ENCODE measurements around the gene RAPSN.

Gene RAPSN

DNA sequence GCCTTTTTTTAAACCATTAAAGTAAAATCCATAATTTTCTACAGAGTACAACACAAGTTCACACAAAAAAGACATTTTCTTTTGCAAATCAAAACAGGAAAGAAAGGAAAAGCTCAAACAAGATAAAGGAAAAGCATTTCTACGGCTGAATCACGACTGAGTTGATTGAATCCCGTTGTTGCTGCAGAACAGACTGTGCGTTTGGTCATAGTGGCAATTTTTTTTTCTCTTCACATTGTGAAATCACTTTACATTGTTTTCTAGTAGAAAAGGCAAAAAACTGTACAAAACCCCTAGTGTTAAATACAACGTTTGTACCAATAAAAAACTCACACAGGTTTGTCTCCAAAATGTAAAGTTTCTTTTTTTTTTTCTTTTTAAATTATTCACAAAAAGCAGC lies 17.3 kb upstream of the RAPSN start:
- DNase-seq (ENCODE audit: low read depth, low spot score), result no peak

DNA sequence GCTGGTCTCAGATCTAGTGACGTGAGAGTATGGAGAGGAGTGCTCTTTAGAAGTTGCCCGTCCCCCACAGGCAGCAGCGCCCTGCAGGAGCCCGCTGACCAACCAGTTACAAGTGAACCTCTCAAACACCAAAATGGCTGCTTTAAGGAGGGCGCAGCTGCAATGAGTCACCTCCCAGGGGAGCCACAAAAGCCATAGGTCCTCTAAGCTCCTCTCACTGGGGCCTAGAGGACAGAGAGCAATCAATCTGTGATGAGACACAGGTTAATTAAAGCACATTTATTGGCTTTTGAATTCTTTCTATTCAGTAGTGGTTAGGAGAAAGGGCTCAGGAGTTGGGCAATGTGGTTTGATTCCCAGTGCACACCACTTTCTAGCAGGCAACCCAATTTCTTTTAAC lies 15.5 kb upstream of the RAPSN start:
- DNase-seq (ENCODE audit: low read depth, low spot score), result peak; percentile 40

GRCh38 chr11:47461876-47462275 lies 12.9 kb upstream of the RAPSN start:
- DNase-seq (ENCODE audit: low read depth, low spot score), result no peak

DNA sequence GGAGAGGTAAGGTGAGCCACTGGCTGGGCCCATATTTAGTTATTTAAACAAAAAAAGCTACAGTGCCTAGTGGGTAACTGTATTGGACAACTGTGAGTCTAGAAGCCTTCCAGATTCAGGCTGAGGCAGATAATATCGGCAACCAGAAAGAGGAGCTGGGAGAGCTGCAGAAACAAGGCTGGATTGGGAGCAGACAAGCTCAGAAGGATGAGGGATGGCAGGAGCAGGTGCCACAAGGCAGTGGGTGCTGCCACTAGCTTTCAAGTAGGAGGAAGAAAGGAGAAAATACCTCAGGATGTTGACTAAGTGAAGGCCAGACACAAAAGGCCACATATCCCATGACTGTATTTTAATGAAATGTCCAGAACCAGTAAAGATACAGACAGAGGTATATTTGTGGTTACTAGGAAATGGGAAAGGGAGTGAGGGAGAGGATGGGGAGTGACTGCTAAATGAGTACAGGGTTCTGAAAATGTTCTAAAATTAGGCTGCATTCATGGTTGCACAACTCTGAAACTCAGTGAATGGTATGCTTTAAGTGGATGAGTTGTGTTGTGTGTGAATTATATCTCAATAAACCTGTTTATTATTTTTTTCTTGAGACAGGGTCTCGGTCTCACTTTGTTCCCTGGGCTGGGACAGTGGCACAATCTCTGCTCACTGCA lies 11.8 kb upstream of the RAPSN start:
- DNase-seq (ENCODE audit: low read depth, low spot score), result no peak

GRCh38 chr11:47454258-47454671 lies 5.3 kb upstream of the RAPSN start:
- DNase-seq (ENCODE audit: low read depth, low spot score), result peak; percentile 90

GRCh38 chr11:47453365-47453764 lies 4.4 kb upstream of the RAPSN start:
- no peak for DNase-seq (ENCODE audit: low read depth, low spot score)

DNA sequence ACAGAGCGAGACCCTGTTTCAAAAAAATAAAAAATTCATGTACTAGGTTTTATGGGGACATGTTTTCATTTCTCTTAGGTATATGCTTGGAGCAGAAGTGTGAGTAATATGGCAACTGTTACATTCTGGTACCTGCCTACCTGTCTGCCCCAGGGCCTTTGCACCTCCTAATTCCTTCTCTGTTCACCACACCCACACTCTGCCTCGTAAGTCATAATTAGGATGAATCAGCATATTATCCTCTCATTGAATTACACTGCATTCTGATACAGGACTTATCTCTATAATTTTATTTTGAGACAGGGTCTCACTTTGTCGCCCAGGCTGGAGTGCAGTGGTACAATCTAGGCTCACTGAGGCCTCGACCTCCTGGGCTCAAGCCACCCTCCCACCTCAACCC lies 3.1 kb upstream of the RAPSN start:
- DNase-seq (ENCODE audit: low read depth, low spot score), result no peak

GRCh38 chr11:47451436-47451835 lies 2.5 kb upstream of the RAPSN start:
- no peak for DNase-seq (ENCODE audit: low read depth, low spot score)

DNA sequence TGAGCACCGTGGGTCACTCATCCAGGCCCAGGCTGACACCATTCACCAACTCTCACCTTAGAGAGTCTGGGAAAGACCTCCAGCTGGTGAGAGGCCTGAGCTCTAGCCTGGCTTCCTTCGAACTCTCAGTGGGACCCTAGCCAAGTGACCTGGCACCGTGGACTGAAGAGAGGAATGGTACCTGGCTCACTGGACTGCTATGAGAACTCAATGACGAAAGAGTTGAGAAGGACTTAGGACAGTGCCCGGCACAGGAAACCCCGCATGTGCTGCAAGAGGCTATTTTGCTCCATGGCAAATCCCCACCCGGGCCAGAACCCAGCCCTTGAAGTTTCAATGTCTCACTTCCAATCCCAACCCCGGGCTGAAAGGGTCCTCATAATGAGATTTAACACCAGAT lies 605 bp upstream of the RAPSN start:
- no peak for DNase-seq (ENCODE audit: low read depth, low spot score)

DNA sequence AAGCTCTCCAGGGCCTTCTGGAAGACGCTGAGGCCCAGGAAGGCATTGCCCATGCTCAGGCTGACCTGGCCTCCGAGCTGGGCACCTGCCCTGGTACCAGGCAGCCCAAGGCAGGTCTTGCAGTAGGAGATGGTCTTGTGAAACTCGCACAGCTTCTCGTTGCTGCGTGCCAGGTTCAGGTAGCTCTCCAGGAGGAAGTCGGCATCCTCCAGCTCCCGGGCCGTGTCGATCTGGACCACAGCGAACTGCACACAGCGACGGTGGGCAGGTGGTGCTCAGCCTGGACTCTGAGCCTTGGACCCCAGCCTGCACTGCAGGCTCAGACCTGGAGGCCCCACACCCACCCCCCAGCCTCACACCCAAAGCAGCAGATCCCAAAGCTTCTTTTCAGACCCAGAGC lies 1.0 kb downstream of the RAPSN start:
- DNase-seq (ENCODE audit: low read depth, low spot score), result no peak

GRCh38 chr11:47446833-47447232 lies 2.1 kb downstream of the RAPSN start:
- no peak for DNase-seq (ENCODE audit: low read depth, low spot score)

DNA sequence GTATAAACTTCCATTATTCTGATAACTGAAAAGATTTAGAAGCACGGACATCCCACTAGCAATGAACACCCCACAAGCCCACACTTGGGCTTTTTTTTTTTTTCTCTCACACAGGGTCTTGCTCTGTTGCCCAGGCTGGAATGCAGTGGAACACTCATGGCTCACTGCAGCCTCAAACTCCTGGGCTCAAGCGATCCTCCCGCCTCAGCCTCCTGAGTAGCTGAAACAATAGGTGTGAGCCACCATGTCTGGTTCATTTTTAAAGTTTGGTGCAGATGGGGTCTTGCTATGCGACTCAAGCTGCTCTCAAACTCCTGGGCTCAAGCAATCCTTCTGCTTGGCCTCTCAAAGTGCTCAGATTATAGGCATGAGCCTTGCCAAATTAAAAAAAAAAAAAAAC lies 3.1 kb downstream of the RAPSN start:
- no peak for DNase-seq (ENCODE audit: low read depth, low spot score)

DNA sequence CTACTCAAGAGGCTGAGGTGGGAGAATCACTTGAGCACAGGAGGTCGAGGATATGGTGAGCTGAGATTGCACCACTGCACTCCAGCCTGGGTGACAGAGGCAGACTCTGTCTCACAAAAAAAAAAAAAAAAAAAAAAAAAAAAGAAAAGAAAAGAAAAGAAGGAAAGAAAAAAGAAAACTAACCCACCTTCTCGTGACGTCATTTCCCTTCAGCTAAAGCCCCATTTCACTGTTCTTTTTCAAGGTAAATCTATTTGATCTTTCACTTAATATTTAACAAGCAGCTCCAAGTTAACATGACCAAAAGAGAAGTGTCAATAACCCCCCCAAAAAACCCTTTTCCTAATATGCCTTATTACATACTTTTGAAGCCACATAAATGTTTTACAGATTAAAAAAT lies 5.1 kb downstream of the RAPSN start:
- no peak for DNase-seq (ENCODE audit: low read depth, low spot score)

DNA sequence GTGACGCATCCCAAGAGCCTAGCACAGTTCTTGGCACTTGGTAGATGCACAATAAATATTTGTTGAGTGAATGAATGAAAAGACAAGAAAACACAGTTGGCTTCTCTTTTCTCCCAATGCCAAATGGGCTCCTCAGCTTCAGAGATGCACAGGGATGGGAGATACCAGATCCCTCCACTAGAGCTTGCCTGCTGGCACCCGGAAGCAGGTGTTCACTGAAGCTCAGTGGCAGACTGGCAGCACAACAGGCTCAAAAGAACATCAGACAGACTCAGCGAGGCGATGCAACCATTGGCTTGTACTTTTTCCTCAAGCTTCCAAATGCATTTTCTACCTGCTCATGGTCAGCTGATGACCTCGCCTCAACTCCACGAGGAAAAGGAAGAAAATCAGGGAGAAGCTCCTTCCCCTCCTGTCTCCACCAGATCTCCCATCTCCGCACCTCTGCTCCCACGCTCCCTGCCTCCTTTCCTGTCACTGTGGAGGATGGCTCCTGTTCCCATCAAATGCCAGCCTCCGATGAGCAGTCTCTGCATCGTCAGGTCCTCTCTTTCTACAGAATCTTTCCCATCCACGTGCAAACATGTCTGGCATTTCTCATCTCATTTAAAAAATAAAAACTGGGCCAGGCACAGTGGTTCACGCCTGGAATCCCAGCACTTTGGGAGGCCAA lies 5.8 kb downstream of the RAPSN start:
- no peak for DNase-seq (ENCODE audit: low read depth, low spot score)

DNA sequence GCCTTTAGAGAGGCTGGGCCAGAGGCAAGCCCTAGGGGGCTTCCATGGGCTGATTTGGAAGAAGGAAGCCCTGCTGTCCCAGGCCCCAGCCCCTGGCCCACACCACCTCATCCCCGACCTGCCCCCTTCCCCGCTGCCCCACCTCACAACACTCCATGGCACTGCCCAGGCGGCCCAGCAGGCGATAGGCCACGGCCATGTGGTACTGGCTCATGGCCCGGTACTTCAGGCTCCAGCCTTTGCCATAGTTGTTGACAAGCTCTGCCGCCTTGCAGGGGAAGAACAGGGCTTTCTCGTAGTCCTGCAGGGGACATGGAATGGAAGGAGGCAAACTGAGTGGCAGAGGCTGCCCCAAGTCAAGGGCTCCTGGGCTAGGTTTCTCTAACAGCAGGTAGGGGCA lies 6.4 kb downstream of the RAPSN start:
- DNase-seq (ENCODE audit: low read depth, low spot score), result no peak

- DNase-seq (ENCODE audit: low read depth, low spot score), result no peak
Observed at GRCh38 chr11:47441421-47441820, 7.5 kb downstream of the RAPSN start.

- DNase-seq (ENCODE audit: low read depth, low spot score), result no peak
Observed at GRCh38 chr11:47440054-47440476, 8.9 kb downstream of the RAPSN start.

GRCh38 chr11:47438721-47439120 lies 10.2 kb downstream of the RAPSN start:
- DNase-seq (ENCODE audit: low read depth, low spot score), result no peak

- DNase-seq (ENCODE audit: low read depth, low spot score), result peak; percentile 56
Observed at GRCh38 chr11:47437746-47438418, 11.1 kb downstream of the RAPSN start.

GRCh38 chr11:47437218-47437745 lies 11.7 kb downstream of the RAPSN start:
- no peak for DNase-seq (ENCODE audit: low read depth, low spot score)

DNA sequence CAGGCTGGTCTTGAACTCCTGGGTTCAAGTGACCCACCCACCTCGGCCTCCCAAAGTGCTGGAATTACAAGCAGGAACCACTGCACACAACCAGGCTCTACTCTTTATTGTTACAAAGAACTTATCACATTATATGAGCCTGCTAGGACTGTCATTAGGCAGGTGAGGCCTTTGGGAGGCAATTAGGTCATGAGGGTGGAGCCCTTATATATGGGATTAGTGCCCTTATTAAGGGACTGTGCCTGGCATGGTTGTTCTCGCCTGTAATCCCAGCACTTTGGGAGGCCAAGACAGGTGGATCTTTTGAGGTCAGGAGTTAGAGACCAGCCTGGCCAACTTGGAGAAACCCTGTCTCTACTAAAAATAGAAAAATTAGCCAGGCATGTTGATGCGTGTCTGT lies 12.2 kb downstream of the RAPSN start:
- no peak for DNase-seq (ENCODE audit: low read depth, low spot score)

DNA sequence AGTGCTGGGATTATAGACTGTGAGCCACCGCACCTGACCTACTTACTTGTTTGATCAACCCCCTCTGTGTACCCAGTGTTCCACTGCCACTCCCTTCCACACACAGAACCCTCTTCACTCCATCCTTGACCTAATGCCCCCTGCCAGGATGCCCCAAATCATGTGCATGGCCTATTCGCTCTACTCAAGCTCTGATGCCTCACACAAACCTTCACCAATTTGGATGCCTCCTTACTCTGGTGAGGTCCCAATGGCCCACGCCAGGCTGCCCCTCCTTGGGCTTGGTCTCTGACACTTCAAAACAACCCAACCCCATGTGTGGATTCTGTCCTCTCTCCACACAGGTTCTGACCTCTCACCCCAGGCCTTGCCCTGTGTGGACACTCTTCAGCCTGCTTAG lies 13.2 kb downstream of the RAPSN start:
- no peak for DNase-seq (ENCODE audit: low read depth, low spot score)
